Measurements from ENCODE around the gene METTL16.
"Not testable (repeated sequence)": the region's sequence is repeated elsewhere in the genome, so short reads cannot be mapped to it uniquely, and the experiment has no call there.

METTL16 gene, protein sequence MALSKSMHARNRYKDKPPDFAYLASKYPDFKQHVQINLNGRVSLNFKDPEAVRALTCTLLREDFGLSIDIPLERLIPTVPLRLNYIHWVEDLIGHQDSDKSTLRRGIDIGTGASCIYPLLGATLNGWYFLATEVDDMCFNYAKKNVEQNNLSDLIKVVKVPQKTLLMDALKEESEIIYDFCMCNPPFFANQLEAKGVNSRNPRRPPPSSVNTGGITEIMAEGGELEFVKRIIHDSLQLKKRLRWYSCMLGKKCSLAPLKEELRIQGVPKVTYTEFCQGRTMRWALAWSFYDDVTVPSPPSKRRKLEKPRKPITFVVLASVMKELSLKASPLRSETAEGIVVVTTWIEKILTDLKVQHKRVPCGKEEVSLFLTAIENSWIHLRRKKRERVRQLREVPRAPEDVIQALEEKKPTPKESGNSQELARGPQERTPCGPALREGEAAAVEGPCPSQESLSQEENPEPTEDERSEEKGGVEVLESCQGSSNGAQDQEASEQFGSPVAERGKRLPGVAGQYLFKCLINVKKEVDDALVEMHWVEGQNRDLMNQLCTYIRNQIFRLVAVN

DNA sequence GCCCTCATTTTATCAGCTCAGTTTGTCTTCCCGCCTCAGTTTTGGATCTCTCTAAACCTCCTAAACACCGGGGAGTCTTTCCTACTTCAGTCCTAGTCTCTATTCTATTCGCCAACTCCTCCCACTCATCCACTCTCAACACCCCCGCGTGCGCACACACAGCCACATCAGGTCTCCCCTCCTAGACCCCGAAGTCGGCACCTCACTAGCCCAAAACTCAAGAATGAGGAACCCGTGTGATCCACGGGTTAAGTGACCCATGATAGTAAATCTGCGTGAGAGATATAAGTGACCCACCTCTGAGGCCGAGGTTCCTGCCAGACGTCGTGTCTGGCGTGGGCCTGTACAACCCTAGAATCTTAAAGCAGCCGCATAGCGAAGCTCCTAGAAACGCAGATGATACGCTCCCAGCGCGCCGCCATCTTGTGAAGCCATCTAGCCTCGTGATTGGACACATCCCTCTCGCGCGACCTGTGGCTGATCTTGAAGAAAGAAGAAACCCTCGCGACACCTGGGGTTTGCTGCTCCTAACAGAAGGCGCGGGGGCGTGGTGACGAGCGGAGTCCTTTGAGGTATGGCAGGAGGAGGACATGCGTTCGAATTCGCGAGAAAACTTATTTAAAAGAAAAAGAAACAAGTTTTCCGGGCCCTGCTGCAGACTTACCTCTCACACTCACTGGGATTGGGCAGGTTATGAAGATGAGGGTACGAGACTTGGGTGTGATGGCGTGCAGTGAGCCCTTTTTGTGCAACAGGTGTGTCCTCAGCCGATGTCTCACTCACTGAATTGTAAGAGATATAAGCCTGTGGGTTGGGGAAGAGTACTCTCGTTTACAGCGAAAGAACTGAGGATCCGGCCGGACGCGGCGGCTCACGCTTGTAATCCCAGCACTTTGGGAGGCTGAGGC lies at the start of gene METTL16:
METTL16 (minus strand) TSS at position 427 of the 908 bp plus-strand sequence. CDS start 9,557 bp downstream, outside the sequence.
- DNase-seq (ENCODE audit: low read depth, low spot score) = peak; percentile 98

DNA sequence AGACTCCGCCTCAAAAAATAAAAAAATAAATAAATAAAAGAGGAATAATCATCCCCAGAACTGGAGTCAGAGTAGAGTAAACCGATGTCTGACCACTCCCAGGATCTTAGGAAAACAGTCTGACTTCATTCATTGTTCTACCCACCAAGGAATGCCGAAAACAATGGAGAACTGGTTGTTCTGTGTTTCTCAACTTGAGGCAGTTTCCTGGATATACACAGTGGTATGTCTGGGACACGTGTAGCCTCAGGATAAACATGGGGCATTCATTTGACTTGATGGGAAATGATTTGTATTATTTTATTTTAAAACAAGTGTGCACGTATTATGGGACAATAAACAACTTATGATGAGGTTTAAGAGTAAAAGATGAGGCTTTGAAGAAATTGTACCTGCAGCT lies 49.0 kb upstream of the METTL16 start:
- no peak for DNase-seq (ENCODE audit: low read depth, low spot score)

DNA sequence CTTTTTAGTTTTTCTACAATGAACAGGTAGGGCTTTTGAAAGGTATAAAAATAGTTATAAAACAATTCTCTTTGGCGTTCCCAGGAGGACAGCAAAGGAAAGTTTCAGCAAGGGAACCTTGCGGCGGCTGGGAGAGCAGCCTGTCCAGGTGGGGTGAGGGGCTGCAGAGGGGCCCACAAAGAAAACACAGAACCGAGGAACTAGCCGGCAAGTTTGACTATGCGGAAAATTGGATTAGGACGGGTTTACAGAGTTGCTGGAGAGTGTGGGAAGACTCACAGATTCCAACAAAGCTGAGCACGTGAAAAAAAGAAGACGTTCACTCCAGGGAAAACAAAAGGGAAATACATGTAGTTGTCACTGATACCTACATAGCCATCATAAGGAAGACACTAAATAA lies 40.2 kb upstream of the METTL16 start:
- DNase-seq (ENCODE audit: low read depth, low spot score) = peak; percentile 68

DNA sequence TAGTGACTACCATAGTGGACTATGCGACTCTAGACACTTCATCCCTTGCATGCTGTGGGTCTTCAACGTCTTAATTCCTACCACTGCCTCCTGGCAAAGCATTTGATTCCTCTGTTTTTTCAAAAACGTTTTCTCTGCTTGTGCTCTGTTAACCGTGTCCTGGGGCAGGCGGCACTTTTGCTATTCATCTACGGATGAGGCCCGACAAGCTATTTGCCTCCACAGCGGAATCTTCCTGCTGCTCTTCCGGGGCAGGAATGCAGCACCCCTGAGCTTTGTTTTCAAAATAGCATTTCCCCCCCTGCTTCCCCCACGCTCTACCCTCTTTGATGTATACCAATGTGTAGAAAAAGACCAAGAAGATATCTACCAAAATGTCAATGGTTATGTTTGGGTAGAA lies 39.8 kb upstream of the METTL16 start:
- peak; percentile 85 for DNase-seq (ENCODE audit: low read depth, low spot score)

DNA sequence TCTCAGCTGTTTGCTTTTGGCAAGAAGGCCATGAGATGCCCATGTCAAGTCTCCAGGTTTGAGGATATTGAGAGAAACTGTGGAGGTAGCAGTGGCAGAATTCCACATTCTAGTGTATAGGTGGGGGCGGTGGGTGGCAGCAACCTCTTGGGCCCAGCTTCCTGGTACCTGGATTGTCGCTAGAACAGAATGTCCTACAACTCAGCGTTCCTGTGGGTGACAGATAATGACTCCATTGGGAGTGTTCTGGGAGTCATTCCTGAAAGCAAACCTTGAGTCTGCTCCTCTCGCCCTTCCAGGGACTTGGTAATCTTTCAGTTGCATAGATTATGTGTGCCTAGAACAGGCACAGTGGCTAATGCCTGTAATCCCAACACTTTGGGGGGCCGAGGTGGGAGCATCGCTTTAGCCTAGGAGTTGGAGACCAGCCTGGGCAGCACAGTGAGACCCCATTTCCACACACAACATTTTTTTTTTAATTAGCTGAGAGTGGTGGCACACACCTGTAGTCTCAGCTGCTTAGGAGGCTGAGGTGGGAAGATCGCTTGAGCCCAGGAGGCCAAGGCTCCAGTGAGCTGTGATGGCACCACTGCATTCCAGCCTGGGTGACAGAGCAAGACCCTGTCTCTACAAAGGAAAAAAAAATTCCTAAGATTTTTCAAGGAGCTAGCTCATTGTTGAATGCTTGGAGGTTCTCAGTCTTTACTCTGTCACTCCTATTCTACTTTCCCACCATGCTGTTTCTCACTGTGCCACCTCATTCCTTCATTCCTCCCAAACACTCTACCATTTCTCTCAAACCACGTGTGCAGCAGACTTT lies 37.9 kb upstream of the METTL16 start:
- DNase-seq (ENCODE audit: low read depth, low spot score) = peak; percentile 62

DNA sequence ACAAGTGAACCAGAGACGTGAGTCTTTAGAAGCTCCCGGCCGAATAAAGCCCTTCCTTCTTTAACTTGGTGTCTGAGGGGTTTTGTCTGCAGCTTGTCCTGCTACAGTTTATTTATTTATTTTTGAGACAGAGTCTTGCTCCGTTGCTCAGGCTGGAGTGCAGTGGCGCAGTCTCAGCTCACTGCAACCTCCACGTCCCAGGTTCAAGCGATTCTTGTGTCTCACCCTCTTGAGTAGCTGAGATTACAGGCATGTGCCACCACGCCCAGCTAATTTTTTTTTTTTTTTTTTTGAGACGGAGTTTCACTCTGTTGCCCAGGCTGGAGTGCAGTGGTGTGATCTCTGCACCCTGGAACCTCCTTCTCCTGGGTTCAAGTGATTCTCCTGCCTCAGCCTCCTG lies 36.3 kb upstream of the METTL16 start:
- DNase-seq (ENCODE audit: low read depth, low spot score) = not testable (repeated sequence)

DNA sequence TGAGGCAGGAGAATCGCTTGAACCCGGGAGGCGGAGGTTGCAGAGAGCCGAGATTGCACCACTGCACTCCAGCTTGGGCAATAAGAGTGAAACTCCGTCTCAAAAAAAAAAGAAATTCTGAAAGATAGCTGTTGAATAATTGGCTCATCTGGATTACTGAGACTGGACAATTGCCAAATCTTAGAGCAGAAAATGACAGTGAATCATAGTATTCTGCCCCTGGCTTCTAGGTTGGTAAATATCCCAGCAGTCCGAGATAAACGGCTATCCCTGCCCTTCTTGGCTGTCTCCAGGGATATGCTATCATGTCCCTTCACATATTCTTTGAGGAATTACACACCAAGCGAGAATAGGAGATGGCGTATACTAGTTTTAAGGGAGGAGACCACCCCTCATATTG lies 35.5 kb upstream of the METTL16 start:
- no peak for DNase-seq (ENCODE audit: low read depth, low spot score)

DNA sequence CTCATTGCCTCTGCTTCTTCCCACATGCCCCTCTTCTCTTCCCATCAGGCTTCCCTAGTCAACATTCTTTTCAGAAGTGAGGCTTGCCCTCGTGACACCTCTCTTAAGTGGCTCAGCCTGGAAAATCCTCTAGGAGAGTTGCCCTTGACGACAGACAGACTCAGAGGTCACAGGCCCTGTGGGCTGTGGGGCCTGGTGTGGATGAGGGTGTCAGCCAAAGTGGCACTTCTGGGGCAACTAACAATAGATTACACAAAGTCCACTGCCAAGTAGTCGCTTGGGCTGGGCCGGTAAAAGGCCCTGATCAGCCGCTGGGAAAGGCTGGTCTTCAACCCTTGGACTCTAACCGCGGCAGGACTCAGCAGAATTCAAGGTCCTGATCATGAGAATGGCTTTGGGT lies 33.7 kb upstream of the METTL16 start:
- DNase-seq (ENCODE audit: low read depth, low spot score) = no peak

DNA sequence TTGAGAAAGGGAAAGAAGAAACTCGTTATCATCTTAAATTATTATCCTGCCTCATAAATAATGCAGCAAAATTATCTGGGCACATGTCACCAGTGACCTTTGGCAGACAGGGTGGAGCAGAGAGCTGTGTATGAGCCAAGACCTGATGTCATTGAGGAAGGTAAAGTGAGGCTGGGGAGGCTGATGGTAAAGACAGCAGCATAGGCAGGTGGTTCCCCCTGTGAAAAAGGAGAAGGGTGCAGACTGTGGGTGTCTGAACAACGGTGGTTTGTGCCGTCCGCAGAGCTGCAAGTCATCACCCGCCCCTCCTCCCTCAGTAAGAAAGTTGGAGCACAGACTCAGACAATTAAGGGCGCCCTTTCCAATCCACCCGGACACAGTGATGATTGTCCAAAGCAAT lies 30.8 kb upstream of the METTL16 start:
- no peak for DNase-seq (ENCODE audit: low read depth, low spot score)

DNA sequence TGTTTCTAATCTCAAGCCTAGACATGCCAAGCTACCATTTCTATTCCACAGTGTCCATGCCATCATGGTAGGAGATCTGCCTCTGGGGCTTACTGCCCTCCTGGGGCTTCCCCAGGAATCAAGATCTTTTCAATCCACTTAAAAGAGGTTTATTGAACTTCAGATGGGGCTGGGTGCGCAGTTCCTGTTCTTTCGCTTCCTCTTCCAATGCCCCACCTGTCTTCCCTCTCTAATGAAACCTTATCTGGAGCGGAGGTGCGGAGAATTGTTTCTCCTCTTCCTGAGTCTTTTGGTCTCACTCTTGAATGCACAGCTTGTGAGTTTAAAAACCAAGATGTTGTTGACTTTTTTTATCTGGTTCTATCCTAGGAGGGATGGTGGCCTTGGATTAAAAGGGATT lies 30.4 kb upstream of the METTL16 start:
- DNase-seq (ENCODE audit: low read depth, low spot score) = no peak

DNA sequence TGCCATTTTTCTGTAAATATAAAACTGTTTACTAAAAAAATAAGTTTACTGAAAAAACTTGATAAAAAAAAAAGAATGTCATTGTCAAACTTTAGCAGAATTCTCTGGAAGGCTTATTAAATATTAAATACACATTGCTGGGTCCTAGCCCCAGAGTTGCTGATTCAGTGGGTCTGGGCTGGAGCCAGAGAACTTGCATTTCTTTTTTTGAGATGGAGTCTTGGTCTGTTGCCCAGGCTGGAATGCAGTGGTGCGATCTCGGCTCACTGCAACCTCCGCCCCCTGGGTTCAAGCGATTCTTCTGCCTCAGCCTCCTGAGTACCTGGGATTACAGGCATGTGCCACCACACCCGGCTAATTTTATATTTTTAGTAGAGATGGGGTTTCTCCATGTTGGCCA lies 25.9 kb upstream of the METTL16 start:
- DNase-seq (ENCODE audit: low read depth, low spot score) = not testable (repeated sequence)

DNA sequence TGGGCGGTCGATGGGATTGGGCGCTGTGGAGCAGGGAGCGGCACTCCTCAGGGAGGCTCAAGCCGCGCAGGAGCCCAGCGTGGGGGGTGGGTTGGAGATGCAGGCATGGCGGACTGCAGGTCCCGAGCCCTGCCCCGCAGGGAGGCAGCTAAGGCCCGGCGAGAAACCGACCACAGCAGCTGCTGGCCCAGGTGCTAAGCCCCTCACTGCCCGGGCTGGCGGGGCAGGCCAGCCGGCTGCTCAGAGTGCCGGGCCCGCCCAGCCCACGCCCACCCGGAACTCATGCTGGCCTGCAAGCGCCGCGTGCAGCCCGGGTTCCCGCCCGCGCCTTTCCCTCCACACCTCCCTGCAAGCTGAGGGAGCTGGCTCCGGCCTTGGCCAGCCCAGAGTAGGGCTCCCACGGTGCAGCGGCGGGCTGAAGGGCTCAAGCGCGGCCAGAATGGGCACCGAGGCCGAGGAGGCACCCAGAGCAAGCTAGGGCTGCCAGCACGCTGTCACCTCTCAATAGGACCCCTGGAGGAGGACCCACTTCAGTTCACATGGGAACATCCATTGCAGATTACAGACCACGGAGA lies 20.5 kb upstream of the METTL16 start:
- no peak for DNase-seq (ENCODE audit: low read depth, low spot score)

DNA sequence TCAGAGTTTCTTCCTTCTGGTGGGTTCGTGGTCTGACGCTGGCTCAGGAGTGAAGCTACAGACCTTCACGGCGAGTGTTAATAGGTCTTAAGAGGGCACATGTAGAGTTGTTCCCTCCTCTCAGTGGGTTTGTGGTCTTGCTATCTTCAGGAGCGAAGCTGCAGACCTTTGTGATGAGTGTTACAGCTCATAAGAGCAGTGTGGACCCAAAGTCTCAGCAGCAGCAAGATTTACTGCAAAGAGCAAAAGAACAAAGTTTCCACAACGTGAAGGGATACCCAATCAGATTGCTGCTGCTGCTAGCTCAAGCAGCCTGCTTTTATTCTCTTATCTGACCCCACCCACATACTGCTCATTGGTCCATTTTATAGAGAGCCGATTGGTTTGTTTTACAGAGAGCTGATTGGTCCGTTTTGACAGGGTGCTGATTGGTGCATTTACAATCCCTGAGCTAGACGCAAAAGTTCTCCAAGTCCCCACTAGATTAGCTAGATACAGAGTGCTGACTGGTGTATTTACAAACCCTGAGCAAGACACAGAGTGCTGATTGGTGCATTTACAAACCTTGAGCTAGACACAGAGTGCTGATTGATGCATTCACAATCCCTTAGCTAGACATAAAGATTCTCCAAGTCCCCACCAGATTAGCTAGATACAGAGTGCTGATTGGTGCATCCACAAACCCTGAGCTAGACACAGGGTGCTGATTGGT lies 19.7 kb upstream of the METTL16 start:
- DNase-seq (ENCODE audit: low read depth, low spot score) = not testable (repeated sequence)

DNA sequence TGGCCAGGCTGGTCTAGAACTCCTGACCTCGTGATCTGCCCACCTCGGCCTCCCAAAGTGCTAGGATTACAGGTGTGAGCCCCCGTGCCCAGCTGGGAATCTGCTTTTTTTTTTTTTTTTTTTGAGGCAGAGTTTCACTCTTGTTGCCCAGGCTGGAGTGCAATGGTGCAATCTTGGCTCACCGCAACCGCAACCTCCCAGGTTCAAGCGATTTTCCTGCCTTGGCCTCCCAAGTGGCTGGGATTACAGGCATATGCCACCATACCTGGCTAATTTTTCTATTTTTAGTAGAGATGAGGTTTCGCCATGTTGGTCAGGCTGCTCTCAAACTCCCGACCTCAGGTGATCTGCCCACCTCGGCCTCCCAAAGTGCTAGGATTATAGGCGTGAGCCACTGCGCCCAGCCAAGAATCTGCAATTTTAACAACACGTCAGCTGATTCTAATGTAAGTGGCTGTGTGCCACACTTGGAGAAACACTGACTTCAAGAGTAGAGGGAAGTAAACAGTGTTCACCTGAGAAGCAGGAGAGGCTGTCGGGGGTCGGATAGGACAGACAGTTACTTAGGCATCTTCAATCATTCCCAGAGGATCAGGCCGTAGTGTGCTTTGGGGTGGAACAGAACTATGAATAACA lies 10.2 kb upstream of the METTL16 start:
- DNase-seq (ENCODE audit: low read depth, low spot score) = not testable (repeated sequence)

DNA sequence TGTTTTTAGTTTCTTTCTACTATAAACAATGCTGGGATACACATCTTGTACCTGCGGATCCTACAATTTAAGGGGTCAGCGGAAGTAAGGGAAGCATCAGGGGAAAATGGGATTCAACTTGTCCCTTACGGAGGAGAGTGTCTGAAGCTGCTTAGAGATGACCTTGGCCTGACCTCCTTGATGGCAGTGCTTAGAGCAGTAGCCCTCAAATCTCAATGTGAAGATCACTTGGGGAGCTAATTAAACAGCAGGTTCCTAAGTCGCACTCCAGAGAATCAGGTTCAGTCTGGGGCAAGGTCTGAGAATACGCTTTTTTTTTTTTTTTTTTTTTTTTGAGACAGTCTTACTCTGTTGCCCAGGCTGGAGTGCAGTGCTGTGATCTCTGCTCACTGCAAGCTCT lies 9.6 kb upstream of the METTL16 start:
- no peak for DNase-seq (ENCODE audit: low read depth, low spot score)

DNA sequence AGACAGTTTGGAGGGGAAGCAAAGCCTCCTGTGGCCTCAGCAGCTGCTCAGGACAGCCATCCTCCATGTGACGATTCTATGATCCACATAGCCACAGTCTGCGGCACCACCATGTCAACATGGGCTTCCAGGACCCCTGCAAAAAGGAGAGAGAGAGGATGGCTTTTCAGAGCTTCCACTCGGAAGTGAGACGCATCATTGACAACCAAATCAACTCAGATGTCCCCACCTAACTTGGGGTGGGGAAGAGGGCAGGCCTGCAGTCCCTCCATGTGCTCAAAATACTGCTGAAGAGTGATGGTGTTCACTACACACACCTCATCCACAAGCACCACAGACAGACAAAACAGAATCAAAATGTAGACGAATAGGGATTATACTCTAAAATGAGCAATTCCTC lies 5.9 kb upstream of the METTL16 start:
- no peak for DNase-seq (ENCODE audit: low read depth, low spot score)

DNA sequence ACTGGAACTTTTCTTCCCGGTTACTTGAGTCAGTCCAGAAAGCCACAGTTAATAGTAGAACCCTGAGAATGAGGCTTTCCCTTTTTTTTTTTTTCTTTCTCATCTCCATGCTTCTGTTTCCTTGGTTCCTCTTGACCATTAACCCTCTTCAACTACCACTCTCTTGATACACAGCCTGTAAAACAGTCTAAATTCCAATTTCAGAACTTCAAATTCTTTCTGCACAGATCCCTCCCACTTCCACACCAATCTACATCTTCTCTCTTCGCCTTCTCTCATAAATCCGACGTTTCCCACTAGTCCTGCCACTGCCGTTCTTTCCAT lies 588 bp downstream of the METTL16 start:
- DNase-seq (ENCODE audit: low read depth, low spot score) = no peak

DNA sequence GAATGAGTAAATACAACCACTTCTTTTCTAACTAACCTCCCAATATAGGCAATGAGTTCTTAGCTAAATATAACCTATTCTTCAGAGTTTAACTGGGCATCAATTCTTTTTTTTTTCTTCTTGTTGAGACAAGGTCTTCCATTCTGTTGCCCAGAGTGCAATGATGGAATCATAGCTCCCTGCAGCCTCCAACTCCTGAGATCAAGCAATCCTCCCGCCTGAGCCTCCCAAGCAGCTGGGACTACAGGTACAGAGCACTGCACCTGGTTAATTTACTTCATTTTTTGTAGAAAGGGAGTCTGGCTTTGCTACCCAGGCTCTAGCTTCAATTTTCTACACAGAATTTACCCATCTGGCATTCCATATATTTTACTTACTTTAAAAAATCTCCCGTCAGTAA lies 1.1 kb downstream of the METTL16 start:
- no peak for DNase-seq (ENCODE audit: low read depth, low spot score)

DNA sequence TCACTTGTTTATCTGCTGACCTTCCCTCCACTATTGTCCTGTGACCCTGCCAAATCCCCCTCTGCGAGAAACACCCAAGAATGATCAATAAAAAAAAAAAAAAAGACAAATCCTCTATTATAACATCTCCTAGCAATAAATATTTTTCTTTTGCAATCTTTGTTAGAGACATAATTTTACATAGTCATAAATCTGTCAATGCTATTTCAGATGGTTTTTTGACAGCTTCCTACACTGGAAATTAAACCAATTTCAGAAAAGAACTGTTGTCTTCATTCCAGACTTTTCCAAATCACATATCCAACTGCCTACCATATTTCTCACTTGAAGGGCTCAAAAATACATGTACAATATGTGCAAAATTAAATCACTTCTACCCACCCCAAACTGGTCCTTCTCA lies 3.7 kb downstream of the METTL16 start:
- DNase-seq (ENCODE audit: low read depth, low spot score) = no peak

DNA sequence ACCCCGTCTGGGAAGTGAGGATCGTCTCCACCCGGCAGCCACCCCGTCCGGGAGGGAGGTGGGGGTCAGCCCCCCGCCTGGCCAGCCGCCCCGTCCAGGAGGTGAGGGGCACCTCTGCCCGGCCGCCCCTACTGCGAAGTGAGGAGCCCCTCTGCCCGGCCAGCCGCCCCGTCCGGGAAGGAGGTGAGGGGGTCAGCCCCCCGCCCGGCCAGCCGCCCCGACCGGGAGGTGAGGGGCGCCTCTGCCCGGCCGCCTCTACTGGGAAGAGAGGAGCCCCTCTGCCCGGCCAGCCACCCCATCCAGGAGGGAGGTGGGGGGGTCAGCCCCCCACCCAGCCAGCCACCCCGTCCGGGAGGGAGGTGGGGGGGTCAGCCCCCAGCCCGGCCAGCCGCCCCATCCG lies 4.7 kb downstream of the METTL16 start:
- DNase-seq (ENCODE audit: low read depth, low spot score) = not testable (repeated sequence)
